Suprapubic skin (tissue), 4 donors: ENCODE data around the gene TREH. TPM values are rescaled to one million over a fixed set of nuclear protein-coding genes. Genes with fewer than 3 reads are reported as not detected.
A peak's percentile ranks its signal among the peaks of the same experiment; 100 is the strongest.

Experiments used
- DNase-seq, 2 donors: peaks; one replicate each; pipeline ENCODE4 v3.0.0-alpha.2; 2019; ENCODE audit warnings: low spot score in 2 of 2
- H3K27ac ChIP-seq: fragments of 200-600 bp; sonication (generic); one replicate; pipeline ENCODE4 v1.5.1; 2019
- H3K27me3 ChIP-seq: fragments of 200-600 bp; sonication (generic); one replicate; pipeline ENCODE4 v1.5.1; 2019
- H3K36me3 ChIP-seq: fragments of 200-600 bp; sonication (generic); one replicate; pipeline ENCODE4 v1.5.1; 2019
- H3K4me1 ChIP-seq: fragments of 200-600 bp; sonication (generic); one replicate; pipeline ENCODE4 v1.5.1; 2019
- H3K4me3 ChIP-seq: fragments of 200-600 bp; sonication (generic); one replicate; pipeline ENCODE4 v1.5.1; 2019; ENCODE audit warnings: mild to moderate bottlenecking
- H3K9me3 ChIP-seq: fragments of 200-600 bp; sonication (generic); one replicate; pipeline ENCODE4 v1.5.1; 2019
- CTCF ChIP-seq, 2 donors: fragments of 200-600 bp in 1 of 2; fragments of 450-650 bp in 1 of 2; sonication (generic) in 1 of 2; IDR thresholded peaks; one replicate each; pipeline ENCODE4 v1.5.1; 2016 to 2019; ENCODE audit warnings: antibody characterized with exemption in 2 of 2, mild to moderate bottlenecking in 1 of 2, moderate library complexity in 1 of 2
- EP300 ChIP-seq: sonication (generic); formaldehyde crosslinking; IDR thresholded peaks from one replicate; pipeline ENCODE4 v1.6.1; 2017; ENCODE audit warnings: antibody characterized with exemption
- POLR2A ChIP-seq, 2 donors: fragments of 450-650 bp; IDR thresholded peaks; one replicate each; pipeline ENCODE4 v1.6.1; 2017; ENCODE audit warnings: antibody characterized with exemption in 2 of 2, mild to moderate bottlenecking in 2 of 2, moderate library complexity in 2 of 2
- POLR2AphosphoS5 ChIP-seq, 3 donors: sonication (generic); formaldehyde crosslinking; IDR thresholded peaks; one replicate each; pipeline ENCODE4 v1.6.1; 2017; ENCODE audit warnings: antibody characterized with exemption in 3 of 3
- WGBS: methylation state at CpG from one replicate; pipeline ENCODE4 v1.1.5; 2018; 5-methylcytosine and 5-hydroxymethylcytosine counted together
- total RNA-seq, 4 donors: library from RNA; depleted of rRNA; stranded (reverse); fragments of >200 nt; gene quantifications; one replicate each; pipeline ENCODE4 v1.1.0, GENCODE V29; 2016

TREH gene
- total RNA-seq, 4 donors from 2014 or later, result not detected

- Histone ChIP-seq H3K4me1 (peaks cover 5% of the 10 kb centered on the region), H3K4me3 (no peak overlapping the region), H3K9me3 (no peaks in the 10 kb centered on the region), H3K27ac (no peak overlapping the region), H3K36me3 (peaks cover 89% of the 10 kb centered on the region), H3K27me3 (no peaks in the 10 kb centered on the region)
- no peak for DNase-seq
- WGBS, result 83% methylated on average over 9 of the region's 10 CpGs
- TF ChIP-seq EP300 (no peak), POLR2AphosphoS5 (IDR thresholded peaks at IDR 0.05) (no peak), CTCF (IDR thresholded peaks at IDR 0.05) (no peak), POLR2A (IDR thresholded peaks at IDR 0.05) (no peak)
Measured at GRCh38 chr11:118649941-118650340, 29.5 kb downstream of the TREH start.

- Histone ChIP-seq H3K9me3 (no peaks in the 10 kb centered on the region), H3K27ac (no peak overlapping the region), H3K36me3 (peaks cover 96% of the 10 kb centered on the region), H3K4me3 (no peak overlapping the region), H3K27me3 (no peaks in the 10 kb centered on the region), H3K4me1 (peaks cover 5% of the 10 kb centered on the region)
- peak in 1 of 2 donors; percentile 55 for DNase-seq
- TF ChIP-seq POLR2AphosphoS5 (IDR thresholded peaks at IDR 0.05) (no peak), POLR2A (IDR thresholded peaks at IDR 0.05) (no peak), CTCF (IDR thresholded peaks at IDR 0.05) (no peak), EP300 (no peak)
- WGBS, result 74% methylated on average over 4 of the region's 5 CpGs
Measured at GRCh38 chr11:118648291-118648690, 31.2 kb downstream of the TREH start.

GRCh38 chr11:118646393-118646792 is 33.1 kb downstream of the TREH start:
- 60% methylated on average over 3 of the region's 3 CpGs for WGBS
- Histone ChIP-seq H3K36me3 (peaks cover 91% of the 10 kb centered on the region), H3K27ac (no peak overlapping the region), H3K4me1 (peaks cover 18% of the 10 kb centered on the region), H3K9me3 (no peaks in the 10 kb centered on the region), H3K27me3 (no peaks in the 10 kb centered on the region), H3K4me3 (no peak overlapping the region)
- DNase-seq, result no peak
- TF ChIP-seq CTCF (IDR thresholded peaks at IDR 0.05) (no peak), POLR2AphosphoS5 (IDR thresholded peaks at IDR 0.05) (no peak), EP300 (no peak), POLR2A (IDR thresholded peaks at IDR 0.05) (no peak)

- WGBS, result 91% methylated on average over 21 of the region's 24 CpGs
Measured at GRCh38 chr11:118645066-118645715, 34.3 kb downstream of the TREH start.

GRCh38 chr11:118644496-118644895 is 35.0 kb downstream of the TREH start:
- Histone ChIP-seq H3K9me3 (no peaks in the 10 kb centered on the region), H3K27me3 (no peaks in the 10 kb centered on the region), H3K27ac (no peak overlapping the region), H3K4me3 (no peak overlapping the region), H3K4me1 (peaks cover 27% of the 10 kb centered on the region), H3K36me3 (peaks cover 83% of the 10 kb centered on the region)
- no peak for TF ChIP-seq POLR2A (IDR thresholded peaks at IDR 0.05)
- TF ChIP-seq POLR2AphosphoS5 (IDR thresholded peaks at IDR 0.05), result no peak
- TF ChIP-seq EP300, result no peak
- WGBS, result 89% methylated on average over 10 of the region's 10 CpGs
- no peak for DNase-seq

More at GRCh38 chr11:118645066-118645715, 34.3 kb downstream of the TREH start:
- Histone ChIP-seq H3K36me3 (peaks cover 83% of the 10 kb centered on the region), H3K9me3 (no peaks in the 10 kb centered on the region), H3K27me3 (no peaks in the 10 kb centered on the region), H3K27ac (no peak overlapping the region), H3K4me1 (peaks cover 27% of the 10 kb centered on the region), H3K4me3 (no peak overlapping the region)
- DNase-seq, result no peak
- no peak for TF ChIP-seq POLR2A (IDR thresholded peaks at IDR 0.05)
- TF ChIP-seq CTCF (IDR thresholded peaks at IDR 0.05), result no peak
- no peak for TF ChIP-seq EP300
- TF ChIP-seq POLR2AphosphoS5 (IDR thresholded peaks at IDR 0.05), result no peak

- TF ChIP-seq CTCF (IDR thresholded peaks at IDR 0.05) (no peak), POLR2A (IDR thresholded peaks at IDR 0.05) (no peak), EP300 (no peak), POLR2AphosphoS5 (IDR thresholded peaks at IDR 0.05) (no peak)
- H3K4me1 ChIP-seq, result peaks cover 27% of the 10 kb centered on the region
Measured at GRCh38 chr11:118643995-118644345, 35.5 kb downstream of the TREH start.

More at GRCh38 chr11:118643995-118644345, 35.5 kb downstream of the TREH start:
- peaks cover 83% of the 10 kb centered on the region for H3K36me3 ChIP-seq
- H3K27ac ChIP-seq, result no peak overlapping the region
- 88% methylated on average over 6 of the region's 7 CpGs for WGBS
- no peak overlapping the region for H3K4me3 ChIP-seq
- H3K27me3 ChIP-seq, result no peaks in the 10 kb centered on the region
- no peaks in the 10 kb centered on the region for H3K9me3 ChIP-seq
- no peak for DNase-seq
